NCI-H2196 treated with DMSO at 0.1 percent for 48 hours (cell line): ENCODE data around the gene SUPT5H.
"Not testable (repeated sequence)": the region's sequence is repeated elsewhere in the genome, so short reads cannot be mapped to it uniquely, and the experiment has no call there.

Experiments
- DNase-seq: peaks from one replicate; lab custom pipeline; 2025; ENCODE audit not compliant: unreplicated experiment; lab: John Stamatoyannopoulos, UW

SUPT5H gene

DNA sequence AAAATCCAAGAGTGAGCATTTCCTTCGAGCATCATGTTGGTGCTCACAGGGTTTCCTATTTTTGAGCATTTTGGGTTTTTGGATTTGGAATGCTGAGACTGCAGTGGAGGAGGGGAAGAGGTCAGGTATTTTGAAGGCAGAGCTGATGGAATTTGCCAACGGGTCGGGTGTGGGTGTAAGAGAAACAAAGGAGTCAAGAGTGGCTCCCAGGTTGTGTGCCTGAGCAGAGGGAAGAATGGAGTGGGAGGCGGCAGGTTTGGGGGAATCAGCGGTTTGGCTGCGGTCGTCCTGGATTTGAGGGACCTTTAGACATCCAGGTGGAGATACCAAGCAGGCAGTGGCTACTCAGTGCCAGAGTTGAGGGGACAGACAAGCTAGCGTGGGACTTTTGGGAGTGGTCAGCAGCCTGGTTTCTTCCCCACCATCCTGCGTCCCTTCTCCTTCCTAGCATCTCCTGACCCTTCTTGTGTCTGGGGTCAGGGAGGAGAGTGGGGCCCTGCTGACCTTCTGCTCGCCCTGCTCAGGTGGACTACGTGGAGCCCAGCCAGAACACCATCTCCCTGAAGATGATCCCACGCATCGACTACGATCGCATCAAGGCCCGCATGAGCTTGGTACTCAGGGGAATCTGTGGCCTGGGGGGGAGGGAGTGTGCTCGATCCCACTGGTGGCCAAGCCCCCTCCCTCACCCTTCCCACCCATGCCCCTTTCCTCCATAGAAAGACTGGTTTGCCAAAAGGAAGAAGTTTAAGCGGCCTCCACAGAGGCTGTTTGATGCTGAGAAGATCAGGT lies 20.8 kb downstream of the SUPT5H start:
- no peak for DNase-seq

DNA sequence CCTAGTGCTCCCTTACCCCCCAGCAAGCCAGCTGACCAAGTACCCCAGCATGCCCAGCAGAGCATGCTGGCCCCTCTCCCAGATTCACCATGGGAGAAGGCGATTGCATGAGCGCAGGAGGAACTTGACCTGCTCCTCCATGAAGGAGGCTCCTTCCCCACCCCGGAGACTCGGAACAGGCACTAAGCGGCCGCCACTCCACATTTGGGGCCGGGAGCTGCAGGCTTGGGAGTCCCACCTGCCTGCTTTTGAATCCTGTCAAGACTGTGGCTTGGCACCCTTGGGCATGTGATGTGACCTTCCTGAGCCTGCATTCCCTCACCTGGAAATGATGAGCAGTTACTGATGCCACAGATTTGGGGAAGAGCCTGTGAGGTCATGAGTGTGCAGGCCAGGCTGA lies 22.6 kb downstream of the SUPT5H start:
- no peak for DNase-seq

DNA sequence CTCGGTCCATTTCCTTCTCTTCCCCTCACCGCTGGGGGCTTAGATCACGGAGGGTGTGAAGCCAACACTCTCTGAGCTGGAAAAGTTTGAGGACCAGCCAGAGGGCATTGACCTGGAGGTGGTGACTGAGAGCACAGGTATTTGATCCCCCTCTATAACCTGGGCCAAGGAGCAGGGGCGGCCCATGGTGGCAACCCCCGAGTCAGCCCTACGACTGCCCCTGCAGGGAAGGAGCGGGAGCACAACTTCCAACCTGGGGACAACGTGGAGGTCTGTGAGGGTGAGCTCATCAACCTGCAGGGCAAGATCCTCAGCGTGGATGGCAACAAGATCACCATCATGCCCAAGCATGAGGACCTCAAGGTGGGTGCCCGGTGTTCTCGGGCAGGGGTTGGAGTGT lies 23.7 kb downstream of the SUPT5H start:
- DNase-seq: no peak

DNA sequence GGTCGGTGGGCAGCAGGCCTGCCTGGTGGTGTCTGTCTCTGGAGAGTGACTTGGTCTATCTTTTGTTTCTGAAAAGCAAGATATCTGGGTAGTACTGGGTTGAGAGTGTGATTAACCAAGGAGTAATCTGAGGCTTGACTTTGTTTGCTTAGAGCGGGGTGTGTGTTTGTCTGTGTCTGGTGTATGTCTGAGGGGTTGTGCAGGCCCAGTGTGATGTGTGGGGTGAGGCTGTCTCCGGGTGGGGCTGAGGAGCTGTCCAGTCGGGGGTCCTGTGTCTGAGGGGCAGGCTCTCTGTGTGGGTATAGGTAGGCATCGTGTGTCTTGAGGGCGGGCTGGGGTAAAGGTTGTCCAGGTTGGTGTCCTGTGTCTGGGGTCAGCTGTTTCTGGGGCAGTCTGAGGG lies 24.2 kb downstream of the SUPT5H start:
- no peak for DNase-seq

DNA sequence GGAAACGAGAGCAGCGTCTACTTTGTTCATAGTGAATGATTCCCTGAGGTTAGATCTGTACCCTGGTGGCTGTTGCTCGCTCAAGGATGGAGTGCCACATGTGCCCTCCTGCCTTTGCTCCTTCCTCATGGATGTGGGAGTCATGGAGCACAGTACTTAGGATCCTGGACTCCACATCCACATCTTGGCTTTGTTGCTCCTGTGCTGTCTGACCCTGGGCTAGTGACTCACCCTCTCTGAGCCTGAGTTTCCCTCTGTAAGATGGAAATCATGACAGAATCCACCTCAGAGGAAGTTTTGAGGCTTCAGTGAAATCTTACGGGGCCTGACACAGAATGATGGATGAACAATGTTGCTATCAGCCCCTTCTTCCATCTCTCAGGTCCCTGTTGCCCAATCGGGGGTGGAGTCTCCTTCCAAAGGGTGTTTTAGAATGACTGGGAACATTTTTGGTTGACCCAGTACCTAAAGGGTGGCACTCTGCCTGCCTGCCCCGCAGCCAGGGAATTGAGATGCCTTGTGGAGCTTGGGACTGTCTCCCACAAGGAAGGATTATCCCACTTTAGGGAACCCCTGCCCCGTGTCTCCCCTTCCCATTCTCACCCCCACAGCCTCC lies 25.4 kb downstream of the SUPT5H start:
- DNase-seq: no peak

DNA sequence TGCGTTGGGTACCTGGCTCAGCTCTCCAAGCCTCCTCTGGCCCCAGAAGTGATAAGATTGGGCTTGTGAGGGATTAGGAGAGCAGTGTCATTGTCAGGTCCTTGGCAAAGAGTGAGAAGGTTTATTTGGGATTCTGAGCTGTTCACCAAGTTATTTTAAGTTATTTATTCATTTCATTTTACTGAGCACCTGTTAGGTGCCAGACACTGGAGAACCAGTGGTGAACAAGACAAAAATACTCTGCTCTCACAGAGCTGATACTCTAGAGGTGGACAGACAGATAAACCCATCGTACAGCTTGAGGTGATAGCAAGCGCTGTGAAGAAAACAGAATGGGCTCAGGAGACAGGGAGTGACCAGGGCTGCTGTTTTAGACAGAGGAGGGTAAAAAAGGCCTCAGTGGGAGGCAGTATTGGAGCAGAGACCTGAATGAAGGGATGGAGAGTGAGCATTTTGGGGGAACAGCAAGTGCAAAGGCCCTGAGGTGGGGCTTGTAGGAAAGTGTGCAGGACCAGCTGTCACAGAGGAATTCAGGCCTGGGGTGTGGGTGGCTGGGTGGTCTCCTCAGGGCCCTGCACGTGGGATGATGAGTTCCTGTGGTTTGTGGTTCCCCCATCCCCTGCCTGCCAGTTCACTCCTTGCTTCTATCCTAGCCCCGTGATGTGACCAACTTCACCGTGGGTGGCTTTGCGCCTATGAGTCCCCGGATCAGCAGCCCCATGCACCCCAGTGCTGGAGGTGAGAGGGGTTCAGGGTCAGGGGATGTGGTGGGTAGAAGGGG lies 26.6 kb downstream of the SUPT5H start:
- DNase-seq: no peak

DNA sequence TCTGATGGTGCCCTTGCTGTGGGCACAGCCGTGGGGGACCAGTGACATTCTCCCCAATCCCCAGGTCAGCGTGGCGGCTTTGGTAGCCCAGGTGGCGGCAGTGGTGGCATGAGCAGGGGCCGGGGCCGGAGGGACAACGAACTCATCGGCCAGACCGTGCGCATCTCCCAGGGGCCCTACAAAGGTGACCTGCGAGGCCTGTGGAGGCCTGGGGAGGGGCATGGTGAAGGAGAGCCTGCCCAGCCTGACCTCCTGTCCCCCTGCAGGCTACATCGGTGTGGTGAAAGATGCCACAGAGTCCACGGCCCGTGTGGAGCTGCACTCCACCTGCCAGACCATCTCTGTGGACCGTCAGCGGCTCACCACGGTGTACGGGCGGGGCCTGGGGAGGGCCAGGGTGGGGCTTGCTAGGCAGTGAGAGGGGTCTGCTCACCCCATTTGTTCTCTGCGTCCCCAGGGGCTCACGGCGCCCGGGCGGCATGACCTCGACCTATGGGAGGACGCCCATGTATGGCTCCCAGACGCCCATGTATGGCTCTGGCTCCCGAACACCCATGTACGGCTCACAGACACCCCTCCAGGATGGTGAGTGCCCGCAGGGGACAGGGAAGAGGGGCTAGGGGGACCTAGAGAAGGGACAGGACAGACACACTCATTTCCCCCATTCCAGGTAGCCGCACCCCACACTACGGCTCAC lies 27.5 kb downstream of the SUPT5H start:
- no peak for DNase-seq

DNA sequence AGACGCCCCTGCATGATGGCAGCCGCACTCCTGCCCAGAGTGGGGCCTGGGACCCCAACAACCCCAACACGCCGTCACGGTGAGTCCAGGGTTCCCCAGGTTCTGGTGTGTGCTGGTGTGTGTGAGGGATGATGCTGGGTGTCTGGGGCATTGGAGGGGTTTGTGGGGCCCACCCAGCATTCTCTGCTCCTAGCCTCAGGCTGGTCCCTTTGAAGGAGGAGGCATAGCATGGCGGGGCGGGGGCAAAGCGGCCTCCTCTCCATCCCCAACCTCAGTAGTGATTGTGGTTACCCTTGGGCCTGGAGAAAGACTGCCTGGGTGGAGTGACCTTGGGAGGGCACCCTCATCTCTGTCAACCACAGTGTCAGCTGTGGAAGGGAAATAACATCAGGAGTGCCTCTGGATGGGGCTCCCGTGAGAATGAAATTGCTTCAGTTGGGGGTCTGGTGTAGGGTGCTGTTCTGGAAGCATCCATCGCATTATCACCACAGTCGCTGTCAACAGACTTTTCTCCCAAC lies 28.1 kb downstream of the SUPT5H start:
- no peak for DNase-seq

DNA sequence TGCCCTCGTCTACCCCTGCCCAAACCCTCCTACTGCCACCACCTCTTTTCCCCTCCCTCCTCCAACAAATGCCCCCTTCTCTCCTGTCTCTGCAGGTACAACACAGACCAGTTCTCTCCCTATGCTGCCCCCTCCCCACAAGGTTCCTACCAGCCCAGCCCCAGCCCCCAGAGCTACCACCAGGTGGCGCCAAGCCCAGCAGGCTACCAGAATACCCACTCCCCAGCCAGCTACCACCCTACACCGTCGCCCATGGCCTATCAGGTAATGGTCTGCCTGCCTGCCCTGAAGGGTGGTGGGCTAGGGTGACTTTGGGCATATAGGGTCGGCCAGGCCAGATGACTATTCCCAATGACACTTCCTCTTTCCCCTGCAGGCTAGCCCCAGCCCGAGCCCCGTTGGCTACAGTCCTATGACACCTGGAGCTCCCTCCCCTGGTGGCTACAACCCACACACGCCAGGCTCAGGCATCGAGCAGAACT lies 28.8 kb downstream of the SUPT5H start:
- DNase-seq: peak; percentile 15

DNA sequence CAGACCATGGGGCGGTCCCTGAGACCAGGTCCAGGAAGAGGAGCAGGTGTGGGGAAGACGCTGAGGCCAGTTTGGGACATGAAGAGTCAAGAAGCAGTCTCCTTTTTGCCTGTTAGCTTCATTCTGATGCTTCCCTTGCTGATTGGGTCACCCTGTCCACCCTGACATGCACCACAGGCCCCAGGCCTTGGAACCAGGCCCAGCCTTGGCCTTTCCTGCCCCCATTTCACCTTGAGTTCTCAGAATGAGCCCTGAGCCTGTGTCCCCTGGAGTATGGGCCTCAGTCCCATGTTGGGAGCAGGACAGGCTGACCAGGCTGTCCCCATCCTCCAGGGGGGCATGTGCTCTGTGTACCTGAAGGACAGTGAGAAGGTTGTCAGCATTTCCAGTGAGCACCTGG lies 30.4 kb downstream of the SUPT5H start:
- DNase-seq: no peak

DNA sequence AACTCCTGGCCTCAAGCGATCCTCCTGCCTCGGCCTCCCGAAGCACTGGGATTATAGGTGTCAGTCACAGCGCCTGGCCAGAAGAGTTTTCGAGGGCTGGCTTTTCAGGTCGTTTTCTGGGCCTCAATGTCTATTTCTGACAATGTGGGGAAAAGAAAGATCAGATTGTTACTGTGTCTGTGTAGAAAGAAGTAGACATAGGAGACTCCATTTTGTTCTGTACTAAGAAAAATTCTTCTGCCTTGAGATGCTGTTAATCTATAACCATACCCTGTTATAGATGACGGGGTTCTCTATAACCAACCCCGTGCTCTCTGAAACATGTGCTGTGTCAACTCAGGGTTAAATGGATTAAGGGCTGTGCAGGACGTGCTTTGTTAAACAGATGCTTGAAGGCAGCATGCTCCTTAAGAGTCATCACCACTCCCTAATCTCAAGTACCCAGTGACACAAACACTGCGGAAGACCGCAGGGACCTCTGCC lies 34.0 kb downstream of the SUPT5H start:
- not testable (repeated sequence) for DNase-seq

DNA sequence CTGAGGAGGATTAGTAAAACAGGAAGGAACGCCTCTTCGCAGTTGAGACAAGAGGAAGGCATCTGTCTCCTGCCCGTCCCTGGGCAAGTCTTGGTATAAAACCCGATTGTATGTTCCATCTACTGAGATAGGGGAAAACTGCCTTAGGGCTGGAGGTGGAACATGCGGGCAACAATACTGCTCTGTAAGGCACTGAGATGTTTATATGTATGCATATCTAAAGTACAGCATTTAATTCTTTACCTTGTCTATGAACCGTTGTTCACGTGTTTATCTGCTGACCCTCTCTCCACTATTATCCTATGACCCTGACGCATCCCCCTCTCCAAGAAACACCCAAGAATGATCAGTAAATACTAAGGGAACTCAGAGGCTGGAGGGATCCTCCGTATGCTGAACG lies 34.5 kb downstream of the SUPT5H start:
- no peak for DNase-seq

DNA sequence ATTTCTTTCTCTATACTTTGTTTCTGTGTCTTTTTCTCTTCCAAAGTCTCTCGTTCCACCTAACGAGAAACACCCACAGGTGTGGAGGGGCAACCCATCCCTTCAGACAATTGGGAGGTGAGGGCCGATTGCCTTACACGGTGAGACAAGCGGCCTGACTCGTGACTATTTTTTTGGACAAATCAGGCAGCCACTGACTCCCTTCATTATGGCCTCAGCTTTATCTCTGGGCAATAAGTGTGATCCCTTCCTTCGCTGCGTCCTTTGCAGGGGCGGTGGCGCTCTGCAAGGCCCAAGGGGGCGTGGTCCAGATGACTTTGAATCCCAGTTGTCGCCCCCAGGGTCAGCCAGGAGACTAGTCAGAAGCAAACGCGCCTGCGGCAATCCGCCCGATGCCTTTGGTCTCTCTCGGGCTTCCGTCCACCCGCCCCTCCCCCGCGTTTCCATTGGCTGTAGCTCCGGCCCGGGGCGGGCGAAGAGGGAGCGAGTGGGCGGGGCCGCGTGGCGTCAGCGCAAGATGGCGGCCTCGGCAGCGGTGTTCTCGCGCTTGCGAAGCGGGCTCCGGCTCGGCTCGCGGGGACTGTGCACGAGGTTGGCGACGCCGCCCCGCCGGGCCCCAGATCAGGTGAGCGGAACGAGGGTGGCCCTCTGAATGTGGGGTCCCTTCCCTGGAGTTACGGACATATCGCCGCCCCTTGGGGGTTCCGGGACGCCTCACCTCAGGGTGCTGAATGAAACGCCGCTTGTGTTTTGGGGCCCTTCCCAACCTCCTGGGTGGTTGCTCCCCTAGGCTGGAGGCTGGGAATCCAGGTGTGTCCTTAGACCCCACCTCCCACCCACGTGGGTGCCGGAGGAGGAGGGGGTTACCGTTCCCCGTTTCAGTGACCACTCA lies 35.2 kb downstream of the SUPT5H start, which contains the start of gene TIMM50:
TIMM50 (plus strand) TSS at position 502 of the 892 bp plus-strand sequence; CDS start at position 518, 16 bp downstream.
- peak; percentile 95 for DNase-seq

DNA sequence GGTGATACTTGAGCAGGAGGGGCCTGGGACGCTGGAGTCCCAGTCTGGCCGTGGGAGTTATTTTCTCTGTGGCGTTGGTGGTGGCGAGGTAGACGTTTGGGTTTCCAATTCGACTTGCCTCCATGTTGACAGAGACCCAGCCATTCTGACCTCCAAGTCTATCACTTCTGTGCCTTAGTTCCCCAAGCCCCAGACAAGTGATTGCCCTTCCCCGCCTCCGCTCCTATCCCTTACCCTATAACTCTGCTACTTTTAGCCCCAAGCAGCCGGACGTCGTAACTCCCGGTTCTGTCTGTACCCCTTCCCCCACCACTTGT lies 35.8 kb downstream of the SUPT5H start:
- DNase-seq: no peak

DNA sequence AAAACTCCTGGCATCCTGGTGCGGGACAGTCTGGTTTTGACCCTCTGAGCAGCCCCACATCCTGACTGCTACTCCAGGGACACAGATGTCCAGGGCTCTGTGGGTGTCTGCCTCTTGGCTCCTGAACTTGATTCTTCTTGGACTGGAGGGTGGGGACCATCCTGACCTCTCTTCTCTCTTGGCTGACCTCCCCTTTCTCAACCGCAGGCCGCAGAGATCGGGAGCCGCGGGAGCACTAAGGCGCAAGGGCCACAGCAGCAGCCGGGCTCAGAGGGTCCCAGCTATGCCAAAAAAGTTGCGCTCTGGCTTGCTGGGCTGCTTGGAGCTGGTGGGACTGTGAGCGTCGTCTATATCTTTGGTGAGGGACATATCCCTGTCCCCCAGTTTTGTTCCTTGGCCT lies 36.3 kb downstream of the SUPT5H start:
- DNase-seq: no peak

DNA sequence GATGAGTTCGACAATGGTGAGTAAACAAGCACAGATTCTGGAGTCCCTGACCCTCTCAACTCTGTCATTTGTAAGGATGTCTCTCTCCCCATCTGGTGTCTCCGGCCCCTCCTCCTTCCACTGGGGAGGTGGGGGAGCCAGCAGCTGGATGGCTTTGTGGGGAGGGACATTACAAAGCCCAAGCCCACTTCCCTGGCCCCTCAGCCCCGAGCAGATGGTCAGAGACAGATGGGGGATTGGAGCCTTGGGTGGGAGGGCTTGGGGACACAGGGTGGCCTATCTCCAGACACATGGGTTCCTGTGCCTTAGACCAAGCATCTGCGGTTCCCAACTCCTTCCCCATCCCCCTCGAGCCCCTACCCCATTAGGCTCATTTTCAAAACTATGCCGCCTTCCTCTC lies 37.8 kb downstream of the SUPT5H start:
- DNase-seq: no peak

DNA sequence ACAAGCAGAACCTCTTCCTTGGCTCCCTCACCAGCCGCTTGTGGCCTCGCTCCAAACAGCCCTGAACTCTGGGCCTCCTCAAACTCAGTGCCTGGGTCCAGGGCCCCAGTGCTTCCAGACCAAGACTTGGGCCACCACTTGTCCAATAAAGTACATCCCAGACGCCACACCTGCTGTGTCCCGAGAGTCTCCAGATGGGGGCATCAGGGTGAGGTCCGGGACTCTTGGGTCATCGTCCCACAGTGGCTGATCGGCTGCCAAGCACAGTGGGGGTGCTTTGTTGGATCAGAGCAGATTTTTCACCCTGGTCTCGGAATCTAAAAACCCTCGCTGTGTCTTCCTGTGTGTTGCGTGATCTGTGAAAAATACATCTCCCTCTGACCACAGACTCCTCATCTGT lies 44.4 kb downstream of the SUPT5H start:
- DNase-seq: no peak

DNA sequence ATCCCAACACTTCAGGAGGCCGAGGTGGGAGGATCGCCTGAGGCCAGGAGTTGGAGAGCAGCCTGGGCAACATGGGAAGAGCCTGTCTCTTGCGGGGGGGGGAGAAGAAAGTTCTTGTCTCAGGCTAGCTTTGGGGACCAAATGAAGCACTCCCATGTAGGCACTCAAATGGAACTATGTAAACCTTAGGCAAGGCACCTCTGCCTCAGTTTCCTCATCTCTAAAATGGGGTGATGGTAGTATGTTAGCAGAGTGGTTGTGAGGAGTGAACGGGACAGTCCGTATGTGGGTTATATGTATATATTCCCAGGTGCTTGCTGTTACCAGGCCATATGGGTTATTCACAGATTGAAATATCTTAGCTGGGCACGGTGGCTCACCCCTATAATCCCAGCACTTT lies 46.8 kb downstream of the SUPT5H start:
- no peak for DNase-seq

DNA sequence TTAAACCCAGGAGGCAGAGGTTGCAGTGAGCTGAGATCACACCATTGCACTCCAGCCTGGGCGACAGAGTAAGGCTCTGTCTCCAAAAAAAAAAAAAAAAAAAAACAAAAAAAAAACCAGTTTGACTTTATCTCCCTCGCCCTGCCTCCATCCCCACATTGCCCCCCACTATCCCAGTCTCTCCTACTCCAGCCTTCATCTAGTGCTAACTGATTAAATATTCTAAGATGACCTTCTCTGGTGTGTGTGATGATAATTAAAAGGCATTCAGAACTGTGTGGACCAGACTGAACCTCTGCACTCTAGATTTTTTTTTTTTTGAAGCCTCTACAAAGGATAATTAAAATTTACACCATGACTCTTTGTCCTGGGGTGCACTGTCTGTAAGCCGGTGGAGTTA lies 47.4 kb downstream of the SUPT5H start:
- no peak for DNase-seq

DNA sequence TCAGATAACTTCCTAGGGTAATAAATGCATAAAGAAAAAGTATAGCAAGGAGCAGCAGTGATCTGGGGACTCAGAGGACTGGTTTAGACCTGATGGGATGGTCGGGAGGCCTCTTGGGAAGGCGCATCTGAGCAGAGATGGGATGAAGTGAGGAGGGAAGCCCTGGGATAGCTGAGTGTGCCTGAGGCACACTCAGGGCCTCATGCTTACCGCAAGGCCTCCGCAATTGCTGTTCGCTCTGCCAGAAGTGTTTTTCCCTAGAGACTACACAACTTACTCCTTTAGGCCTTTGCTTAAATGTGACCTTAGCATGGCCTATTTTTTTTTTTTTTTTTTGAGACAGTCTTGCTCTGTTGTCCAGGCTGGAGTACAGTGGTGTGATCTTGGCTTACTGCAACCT lies 49.3 kb downstream of the SUPT5H start:
- no peak for DNase-seq
